Natural killer cell treated with Interleukin-12 subunit alpha and Interleukin-12 subunit beta and Interleukin-15 and Interleukin-18, amount 100 ng/mL, for 72 hours (primary cell): Measurements from ENCODE around the gene TRPC6. TPM values are rescaled to one million over a fixed set of nuclear protein-coding genes. Genes with fewer than 3 reads are reported as not detected.
"Not testable (repeated sequence)": the region's sequence is repeated elsewhere in the genome, so short reads cannot be mapped to it uniquely, and the experiment has no call there.

Experiments
- ATAC-seq, 2 donors: fragments of 150-1000 bp; cut with Tn5 transposase in 1 of 2; sonication (Bioruptor Pico), chemical (Tn5 transposase) in 1 of 2; 2 replicates each; pipeline ENCODE4 v1.10.0; 2021
- DNase-seq: peaks from one replicate; pipeline ENCODE4 v3.0.0; 2022; ENCODE audit warnings: low spot score
- H3K27ac Mint-ChIP-seq, 2 donors: 1 replicate in 1 of 2; 2 replicates in 1 of 2; pipeline ENCODE4 v1.8.0; 2022; ENCODE audit warnings: mixed read lengths in 2 of 2, mild to moderate bottlenecking in 1 of 2, moderate library complexity in 1 of 2
- H3K27me3 Mint-ChIP-seq, 2 donors: 1 replicate in 1 of 2; 2 replicates in 1 of 2; pipeline ENCODE4 v1.8.0; 2022; ENCODE audit warnings: mixed read lengths in 2 of 2
- H3K36me3 Mint-ChIP-seq: one replicate; pipeline ENCODE4 v1.8.0; 2022; ENCODE audit warnings: mixed read lengths
- H3K4me1 Mint-ChIP-seq, 2 donors: 1 replicate in 1 of 2; 2 replicates in 1 of 2; pipeline ENCODE4 v1.8.0; 2022; ENCODE audit warnings: low read depth in 2 of 2, mixed read lengths in 2 of 2, mild to moderate bottlenecking in 1 of 2
- H3K4me3 Mint-ChIP-seq: one replicate; pipeline ENCODE4 v1.8.0; 2022; ENCODE audit warnings: mixed read lengths
- H3K9me3 Mint-ChIP-seq: 2 replicates; pipeline ENCODE4 v1.8.0; 2022; ENCODE audit warnings: mixed read lengths
- total RNA-seq, 2 donors: library from RNA; stranded (reverse); gene quantifications; one replicate each; pipeline ENCODE4 v1.2.3, GENCODE V29; 2022

The TRPC6 gene
- total RNA-seq, 2 donors from 2014 or later: not detected

- Mint-ChIP-seq H3K27ac (no peak overlapping the region), H3K4me1 (no peaks in the 10 kb centered on the region), H3K27me3 (no peaks in the 10 kb centered on the region), H3K4me3 (no peak overlapping the region), H3K36me3 (no peaks in the 10 kb centered on the region), H3K9me3 (peaks cover 5% of the 10 kb centered on the region)
- ATAC-seq: no peak
- no peak for DNase-seq
Measured at GRCh38 chr11:101458161-101458560, 125.6 kb downstream of the TRPC6 start.

GRCh38 chr11:101456812-101457211, 127.0 kb downstream of the TRPC6 start:
- Mint-ChIP-seq H3K4me1 (no peaks in the 10 kb centered on the region), H3K4me3 (no peak overlapping the region), H3K27me3 (no peaks in the 10 kb centered on the region), H3K27ac (no peak overlapping the region), H3K9me3 (no peaks in the 10 kb centered on the region), H3K36me3 (no peaks in the 10 kb centered on the region)
- ATAC-seq: no peak
- no peak for DNase-seq

GRCh38 chr11:101453682-101454081, 130.1 kb downstream of the TRPC6 start:
- no peaks in the 10 kb centered on the region for H3K4me1 Mint-ChIP-seq
- H3K27ac Mint-ChIP-seq: no peak overlapping the region

GRCh38 chr11:101448881-101449442, 134.8 kb downstream of the TRPC6 start:
- no peaks in the 10 kb centered on the region for H3K36me3 Mint-ChIP-seq
- H3K9me3 Mint-ChIP-seq: peaks cover 4% of the 10 kb centered on the region
- H3K4me1 Mint-ChIP-seq: no peaks in the 10 kb centered on the region
- no peak overlapping the region for H3K27ac Mint-ChIP-seq
- ATAC-seq: no peak
- no peaks in the 10 kb centered on the region for H3K27me3 Mint-ChIP-seq
- H3K4me3 Mint-ChIP-seq: no peak overlapping the region
- DNase-seq: no peak

More at GRCh38 chr11:101453682-101454081, 130.1 kb downstream of the TRPC6 start:
- H3K27me3 Mint-ChIP-seq: no peaks in the 10 kb centered on the region
- DNase-seq (no peak), ATAC-seq (no peak)
- H3K9me3 Mint-ChIP-seq: no peaks in the 10 kb centered on the region
- H3K4me3 Mint-ChIP-seq: no peak overlapping the region
- no peaks in the 10 kb centered on the region for H3K36me3 Mint-ChIP-seq

GRCh38 chr11:101446726-101447125, 137.1 kb downstream of the TRPC6 start:
- H3K4me1 Mint-ChIP-seq: no peaks in the 10 kb centered on the region
- no peak for DNase-seq
- no peaks in the 10 kb centered on the region for H3K36me3 Mint-ChIP-seq
- no peak overlapping the region for H3K27ac Mint-ChIP-seq
- H3K9me3 Mint-ChIP-seq: peaks cover 4% of the 10 kb centered on the region
- no peak for ATAC-seq
- H3K4me3 Mint-ChIP-seq: no peak overlapping the region
- no peaks in the 10 kb centered on the region for H3K27me3 Mint-ChIP-seq

- no peaks in the 10 kb centered on the region for H3K36me3 Mint-ChIP-seq
Measured at GRCh38 chr11:101446238-101446637, 137.6 kb downstream of the TRPC6 start.

GRCh38 chr11:101445761-101446160, 138.0 kb downstream of the TRPC6 start:
- H3K27me3 Mint-ChIP-seq: no peaks in the 10 kb centered on the region
- no peaks in the 10 kb centered on the region for H3K4me1 Mint-ChIP-seq
- DNase-seq (no peak), ATAC-seq (no peak)
- no peak overlapping the region for H3K27ac Mint-ChIP-seq
- H3K4me3 Mint-ChIP-seq: no peak overlapping the region
- H3K36me3 Mint-ChIP-seq: no peaks in the 10 kb centered on the region
- peaks cover 4% of the 10 kb centered on the region for H3K9me3 Mint-ChIP-seq

More at GRCh38 chr11:101446238-101446637, 137.6 kb downstream of the TRPC6 start:
- H3K4me3 Mint-ChIP-seq: no peak overlapping the region
- peaks cover 4% of the 10 kb centered on the region for H3K9me3 Mint-ChIP-seq
- H3K27me3 Mint-ChIP-seq: no peaks in the 10 kb centered on the region
- ATAC-seq (no peak), DNase-seq (no peak)
- H3K27ac Mint-ChIP-seq: no peak overlapping the region
- H3K4me1 Mint-ChIP-seq: no peaks in the 10 kb centered on the region

- no peak for ATAC-seq
- Mint-ChIP-seq H3K27ac (no peak overlapping the region), H3K36me3 (no peaks in the 10 kb centered on the region), H3K9me3 (peaks cover 4% of the 10 kb centered on the region), H3K27me3 (no peaks in the 10 kb centered on the region), H3K4me3 (no peak overlapping the region), H3K4me1 (no peaks in the 10 kb centered on the region)
- no peak for DNase-seq
Measured at GRCh38 chr11:101444851-101445250, 139.0 kb downstream of the TRPC6 start.

- Mint-ChIP-seq H3K4me3 (no peak overlapping the region), H3K9me3 (peaks cover 4% of the 10 kb centered on the region), H3K27me3 (no peaks in the 10 kb centered on the region), H3K36me3 (no peaks in the 10 kb centered on the region), H3K27ac (no peak overlapping the region), H3K4me1 (no peaks in the 10 kb centered on the region)
- DNase-seq: no peak
- ATAC-seq: no peak
Measured at GRCh38 chr11:101444164-101444563, 139.6 kb downstream of the TRPC6 start.

GRCh38 chr11:101442936-101443521, 140.8 kb downstream of the TRPC6 start:
- no peak for DNase-seq
- Mint-ChIP-seq H3K4me1 (no peaks in the 10 kb centered on the region), H3K4me3 (no peak overlapping the region), H3K36me3 (no peaks in the 10 kb centered on the region), H3K9me3 (peaks cover 4% of the 10 kb centered on the region), H3K27me3 (no peaks in the 10 kb centered on the region), H3K27ac (no peak overlapping the region)
- no peak for ATAC-seq

- Mint-ChIP-seq H3K36me3 (no peaks in the 10 kb centered on the region), H3K27me3 (no peaks in the 10 kb centered on the region), H3K4me1 (no peaks in the 10 kb centered on the region), H3K4me3 (no peak overlapping the region), H3K27ac (no peak overlapping the region), H3K9me3 (peaks cover 4% of the 10 kb centered on the region)
- no peak for DNase-seq
- ATAC-seq: no peak
Measured at GRCh38 chr11:101442171-101442570, 141.6 kb downstream of the TRPC6 start.

- Mint-ChIP-seq H3K27me3 (no peaks in the 10 kb centered on the region), H3K4me1 (no peaks in the 10 kb centered on the region), H3K9me3 (peaks cover 4% of the 10 kb centered on the region), H3K4me3 (no peak overlapping the region), H3K36me3 (no peaks in the 10 kb centered on the region), H3K27ac (no peak overlapping the region)
- DNase-seq (no peak), ATAC-seq (no peak)
Measured at GRCh38 chr11:101441747-101442146, 142.1 kb downstream of the TRPC6 start.

- ATAC-seq: no peak
- H3K9me3 Mint-ChIP-seq: no peaks in the 10 kb centered on the region
Measured at GRCh38 chr11:101439488-101439887, 144.3 kb downstream of the TRPC6 start.

GRCh38 chr11:101438708-101439107, 145.1 kb downstream of the TRPC6 start:
- not testable (repeated sequence) for DNase-seq, H3K36me3 Mint-ChIP-seq, H3K4me3 Mint-ChIP-seq, H3K9me3 Mint-ChIP-seq, H3K27ac Mint-ChIP-seq, H3K27me3 Mint-ChIP-seq, H3K4me1 Mint-ChIP-seq, ATAC-seq

More at GRCh38 chr11:101439488-101439887, 144.3 kb downstream of the TRPC6 start:
- no peak overlapping the region for H3K27ac Mint-ChIP-seq
- H3K4me1 Mint-ChIP-seq: no peaks in the 10 kb centered on the region
- H3K4me3 Mint-ChIP-seq: no peak overlapping the region
- no peaks in the 10 kb centered on the region for H3K27me3 Mint-ChIP-seq
- no peaks in the 10 kb centered on the region for H3K36me3 Mint-ChIP-seq
- DNase-seq: no peak

GRCh38 chr11:101438126-101438525, 145.7 kb downstream of the TRPC6 start:
- no peak for DNase-seq
- no peaks in the 10 kb centered on the region for H3K9me3 Mint-ChIP-seq
- no peak overlapping the region for H3K4me3 Mint-ChIP-seq
- H3K27ac Mint-ChIP-seq: no peak overlapping the region
- no peaks in the 10 kb centered on the region for H3K27me3 Mint-ChIP-seq
- H3K4me1 Mint-ChIP-seq: no peaks in the 10 kb centered on the region
- ATAC-seq: no peak
- no peaks in the 10 kb centered on the region for H3K36me3 Mint-ChIP-seq
